Central memory CD8-positive, alpha-beta T cell (primary cell): ENCODE results near the gene SOX5.

ENCODE experiments used
- ATAC-seq: fragments of 150-1000 bp; cut with Tn5 transposase; replicated peaks from 2 replicates; pipeline ENCODE4 v1.10.0; 2022; ENCODE audit warnings: mild to moderate bottlenecking, moderate FRiP score, moderate number of reproducible peaks; ENCODE audit not compliant: poor library complexity, severe bottlenecking; ENCODE audit errors: extremely low read depth
- DNase-seq, 2 donors: peaks; one replicate each; pipeline ENCODE4 v3.0.0; 2021; ENCODE audit warnings: low spot score in 2 of 2
- H3K27ac Mint-ChIP-seq: one replicate; pipeline ENCODE4 v1.8.0; 2022; ENCODE audit warnings: low read depth, mild to moderate bottlenecking, moderate library complexity, mixed read lengths
- H3K27me3 Mint-ChIP-seq: one replicate; pipeline ENCODE4 v1.8.0; 2022; ENCODE audit warnings: mixed read lengths
- H3K36me3 Mint-ChIP-seq: one replicate; pipeline ENCODE4 v1.8.0; 2022; ENCODE audit warnings: mild to moderate bottlenecking, moderate library complexity, mixed read lengths; ENCODE audit not compliant: insufficient read depth
- H3K4me1 Mint-ChIP-seq: one replicate; pipeline ENCODE4 v1.8.0; 2022; ENCODE audit warnings: mixed read lengths
- H3K4me3 Mint-ChIP-seq: one replicate; pipeline ENCODE4 v1.8.0; 2022; ENCODE audit warnings: mild to moderate bottlenecking, moderate library complexity, mixed read lengths
- H3K9me3 Mint-ChIP-seq: one replicate; pipeline ENCODE4 v1.8.0; 2022; ENCODE audit warnings: mixed read lengths

The SOX5 gene

GRCh38 chr12:23585782-23586163, 363.7 kb downstream of the SOX5 start:
- DNase-seq = no peak
- H3K36me3 Mint-ChIP-seq = no peaks in the 10 kb centered on the region
- no peak overlapping the region for H3K27ac Mint-ChIP-seq
- H3K4me1 Mint-ChIP-seq = no peaks in the 10 kb centered on the region
- no peak for ATAC-seq
- H3K27me3 Mint-ChIP-seq = no peaks in the 10 kb centered on the region
- peaks cover 14% of the 10 kb centered on the region for H3K9me3 Mint-ChIP-seq
- no peak overlapping the region for H3K4me3 Mint-ChIP-seq

- H3K36me3 Mint-ChIP-seq = no peaks in the 10 kb centered on the region
- DNase-seq = no peak
- peaks cover 14% of the 10 kb centered on the region for H3K9me3 Mint-ChIP-seq
- no peak for ATAC-seq
- H3K4me3 Mint-ChIP-seq = no peak overlapping the region
- H3K27ac Mint-ChIP-seq = no peak overlapping the region
- no peaks in the 10 kb centered on the region for H3K4me1 Mint-ChIP-seq
- H3K27me3 Mint-ChIP-seq = no peaks in the 10 kb centered on the region
These were observed 364.2 kb downstream of the SOX5 start for GRCh38 chr12:23585156-23585781.

- ATAC-seq (no peak), DNase-seq (no peak)
- Mint-ChIP-seq H3K27me3 (no peaks in the 10 kb centered on the region), H3K4me3 (no peak overlapping the region), H3K36me3 (no peaks in the 10 kb centered on the region), H3K4me1 (no peaks in the 10 kb centered on the region), H3K27ac (no peak overlapping the region), H3K9me3 (peaks cover 20% of the 10 kb centered on the region)
These were observed 367.6 kb downstream of the SOX5 start for GRCh38 chr12:23581913-23582312.

- ATAC-seq (no peak), DNase-seq (no peak)
- no peaks in the 10 kb centered on the region for H3K36me3 Mint-ChIP-seq
- no peaks in the 10 kb centered on the region for H3K4me1 Mint-ChIP-seq
- H3K9me3 Mint-ChIP-seq = peaks cover 19% of the 10 kb centered on the region
- no peak overlapping the region for H3K27ac Mint-ChIP-seq
- H3K4me3 Mint-ChIP-seq = no peak overlapping the region
- H3K27me3 Mint-ChIP-seq = no peaks in the 10 kb centered on the region
These were observed 370.2 kb downstream of the SOX5 start for GRCh38 chr12:23579257-23579656.

- H3K4me1 Mint-ChIP-seq = no peaks in the 10 kb centered on the region
- ATAC-seq = no peak
- H3K9me3 Mint-ChIP-seq = peaks cover 22% of the 10 kb centered on the region
- no peak overlapping the region for H3K27ac Mint-ChIP-seq
- DNase-seq = no peak
- no peaks in the 10 kb centered on the region for H3K27me3 Mint-ChIP-seq
- H3K36me3 Mint-ChIP-seq = no peaks in the 10 kb centered on the region
- no peak overlapping the region for H3K4me3 Mint-ChIP-seq
These were observed 373.1 kb downstream of the SOX5 start for GRCh38 chr12:23576372-23576771.

- Mint-ChIP-seq H3K27me3 (no peaks in the 10 kb centered on the region), H3K4me3 (no peak overlapping the region), H3K4me1 (no peaks in the 10 kb centered on the region), H3K9me3 (peaks cover 30% of the 10 kb centered on the region), H3K27ac (no peak overlapping the region), H3K36me3 (no peaks in the 10 kb centered on the region)
- DNase-seq = no peak
- ATAC-seq = no peak
These were observed 380.1 kb downstream of the SOX5 start for GRCh38 chr12:23569356-23569755.

GRCh38 chr12:23566133-23566532, 383.3 kb downstream of the SOX5 start:
- no peak overlapping the region for H3K4me3 Mint-ChIP-seq
- ATAC-seq (no peak), DNase-seq (no peak)
- H3K4me1 Mint-ChIP-seq = no peaks in the 10 kb centered on the region
- peaks cover 19% of the 10 kb centered on the region for H3K9me3 Mint-ChIP-seq
- no peak overlapping the region for H3K27ac Mint-ChIP-seq
- no peaks in the 10 kb centered on the region for H3K27me3 Mint-ChIP-seq
- no peaks in the 10 kb centered on the region for H3K36me3 Mint-ChIP-seq

- ATAC-seq = no peak
These were observed 384.9 kb downstream of the SOX5 start for GRCh38 chr12:23564451-23565152.

GRCh38 chr12:23561364-23562345, 387.8 kb downstream of the SOX5 start:
- Mint-ChIP-seq H3K4me3 (no peak overlapping the region), H3K27ac (no peak overlapping the region), H3K9me3 (peaks cover 14% of the 10 kb centered on the region), H3K4me1 (no peaks in the 10 kb centered on the region), H3K27me3 (no peaks in the 10 kb centered on the region), H3K36me3 (no peaks in the 10 kb centered on the region)
- no peak for ATAC-seq
- no peak for DNase-seq

More at GRCh38 chr12:23564451-23565152, 384.9 kb downstream of the SOX5 start:
- DNase-seq = no peak
- Mint-ChIP-seq H3K27ac (no peak overlapping the region), H3K9me3 (peaks cover 17% of the 10 kb centered on the region), H3K4me3 (no peak overlapping the region), H3K36me3 (no peaks in the 10 kb centered on the region), H3K27me3 (no peaks in the 10 kb centered on the region), H3K4me1 (no peaks in the 10 kb centered on the region)

- ATAC-seq = no peak
- Mint-ChIP-seq H3K4me3 (no peak overlapping the region), H3K9me3 (peaks cover 6% of the 10 kb centered on the region), H3K27me3 (no peaks in the 10 kb centered on the region), H3K27ac (no peak overlapping the region), H3K4me1 (no peaks in the 10 kb centered on the region), H3K36me3 (no peaks in the 10 kb centered on the region)
- DNase-seq = no peak
These were observed 388.9 kb downstream of the SOX5 start for GRCh38 chr12:23560611-23561010.

- H3K27ac Mint-ChIP-seq = no peak overlapping the region
- DNase-seq = no peak
- ATAC-seq = no peak
- H3K4me3 Mint-ChIP-seq = no peak overlapping the region
- H3K36me3 Mint-ChIP-seq = no peaks in the 10 kb centered on the region
- H3K27me3 Mint-ChIP-seq = no peaks in the 10 kb centered on the region
- H3K9me3 Mint-ChIP-seq = no peaks in the 10 kb centered on the region
- no peaks in the 10 kb centered on the region for H3K4me1 Mint-ChIP-seq
These were observed 390.2 kb downstream of the SOX5 start for GRCh38 chr12:23559268-23559753.

- H3K27me3 Mint-ChIP-seq = no peaks in the 10 kb centered on the region
- ATAC-seq = no peak
- no peak overlapping the region for H3K4me3 Mint-ChIP-seq
- no peak for DNase-seq
- H3K9me3 Mint-ChIP-seq = no peaks in the 10 kb centered on the region
- H3K4me1 Mint-ChIP-seq = no peaks in the 10 kb centered on the region
- no peaks in the 10 kb centered on the region for H3K36me3 Mint-ChIP-seq
- no peak overlapping the region for H3K27ac Mint-ChIP-seq
These were observed 392.8 kb downstream of the SOX5 start for GRCh38 chr12:23556661-23557060.
